Karpas-422 (cell line): ENCODE results near the gene OCA2. TPM values are rescaled to one million over a fixed set of nuclear protein-coding genes. Genes with fewer than 3 reads are reported as not detected.
A peak's percentile ranks its signal among the peaks of the same experiment; 100 is the strongest.

Experiments
- DNase-seq: peaks from one replicate; pipeline ENCODE4 v3.0.0-alpha.2; 2015
- H2AFZ ChIP-seq: fragments of 200-600 bp; sonication (generic); 2 replicates; pipeline ENCODE4 v1.6.1; 2014; ENCODE audit warnings: antibody characterized with exemption, low read length, mixed read lengths
- H3K27ac ChIP-seq: fragments of 200-600 bp; sonication (generic); 2 replicates; pipeline ENCODE4 v1.5.1; 2014; ENCODE audit warnings: mild to moderate bottlenecking, low read length, moderate library complexity
- H3K27me3 ChIP-seq: fragments of 200-600 bp; sonication (generic); 2 replicates; pipeline ENCODE4 v1.6.1; 2014; ENCODE audit warnings: low read length, mixed read lengths
- H3K36me3 ChIP-seq: fragments of 200-600 bp; sonication (generic); 2 replicates; pipeline ENCODE4 v1.6.1; 2014; ENCODE audit warnings: low read length, mixed read lengths; ENCODE audit not compliant: insufficient read depth
- H3K4me1 ChIP-seq: fragments of 200-600 bp; sonication (generic); 2 replicates; pipeline ENCODE4 v1.6.1; 2014; ENCODE audit warnings: mild to moderate bottlenecking, low read length, mixed read lengths
- H3K4me2 ChIP-seq: fragments of 200-600 bp; sonication (generic); 2 replicates; pipeline ENCODE4 v1.6.1; 2014; ENCODE audit warnings: low read length, low read depth, mild to moderate bottlenecking; ENCODE audit not compliant: poor library complexity, severe bottlenecking
- H3K4me3 ChIP-seq: fragments of 200-600 bp; sonication (generic); 2 replicates; pipeline ENCODE4 v1.5.1; 2014; ENCODE audit warnings: mild to moderate bottlenecking, antibody characterized with exemption, low read length, mixed read lengths
- H3K79me2 ChIP-seq: fragments of 200-600 bp; sonication (generic); 2 replicates; pipeline ENCODE4 v1.6.1; 2014; ENCODE audit warnings: mild to moderate bottlenecking, low read length, mixed read lengths
- H3K9ac ChIP-seq: fragments of 200-600 bp; sonication (generic); 2 replicates; pipeline ENCODE4 v1.6.0; 2014; ENCODE audit warnings: low read length
- H3K9me2 ChIP-seq: fragments of 200-600 bp; sonication (generic), shearing (Covaris generic); replicated peaks from 2 replicates; pipeline ENCODE4 v1.6.0; 2014; ENCODE audit warnings: mild to moderate bottlenecking, low read length, moderate library complexity; ENCODE audit not compliant: insufficient read depth
- H3K9me3 ChIP-seq: fragments of 300-700, 200-600 bp; sonication (generic); 2 replicates; pipeline ENCODE4 v1.6.1; 2014; ENCODE audit warnings: low read length, mixed read lengths
- H4K20me1 ChIP-seq: fragments of 200-600 bp; sonication (generic); 2 replicates; pipeline ENCODE4 v1.6.1; 2014; ENCODE audit warnings: mild to moderate bottlenecking, antibody characterized with exemption, low read length, low read depth; ENCODE audit not compliant: insufficient read depth
- total RNA-seq: library from RNA; depleted of rRNA; stranded (reverse); fragments of >200 nt; shearing (Covaris generic); gene quantifications from 2 replicates; pipeline ENCODE4 v1.2.3, GENCODE V29; 2014; ENCODE audit warnings: low replicate concordance

Gene OCA2
- total RNA-seq, 1 experiment from 2014 or later, result not detected

DNA sequence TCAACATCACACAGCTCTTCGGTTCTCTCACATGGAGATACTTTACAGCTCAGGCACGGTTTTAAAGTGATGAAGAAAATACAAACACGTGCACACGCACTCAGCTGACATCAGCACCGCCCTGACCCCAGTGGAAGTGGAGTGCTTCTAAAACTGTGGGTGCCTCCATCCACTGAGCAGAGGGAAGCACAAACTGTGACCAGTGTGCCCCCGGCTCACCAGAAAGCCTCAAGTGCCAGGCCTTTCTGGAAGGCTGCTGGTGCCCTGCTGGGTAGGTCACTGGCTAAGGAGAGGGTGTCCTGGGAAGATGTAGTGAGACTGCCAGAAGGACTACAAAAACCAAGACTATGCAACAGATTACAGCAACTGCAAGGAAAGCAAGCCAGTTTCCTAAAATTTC lies 78.5 kb downstream of the OCA2 start:
- no peak overlapping the region for H3K27ac ChIP-seq
- H4K20me1 ChIP-seq, result no peaks in the 10 kb centered on the region
- H3K9ac ChIP-seq, result no peak overlapping the region
- H2AFZ ChIP-seq, result no peak overlapping the region
- no peaks in the 10 kb centered on the region for H3K79me2 ChIP-seq
- H3K4me2 ChIP-seq, result no peak overlapping the region
- no peaks in the 10 kb centered on the region for H3K9me2 ChIP-seq
- H3K27me3 ChIP-seq, result no peaks in the 10 kb centered on the region
- DNase-seq, result no peak
- no peaks in the 10 kb centered on the region for H3K36me3 ChIP-seq
- H3K4me3 ChIP-seq, result no peak overlapping the region
- H3K4me1 ChIP-seq, result no peaks in the 10 kb centered on the region
- H3K9me3 ChIP-seq, result no peaks in the 10 kb centered on the region

DNA sequence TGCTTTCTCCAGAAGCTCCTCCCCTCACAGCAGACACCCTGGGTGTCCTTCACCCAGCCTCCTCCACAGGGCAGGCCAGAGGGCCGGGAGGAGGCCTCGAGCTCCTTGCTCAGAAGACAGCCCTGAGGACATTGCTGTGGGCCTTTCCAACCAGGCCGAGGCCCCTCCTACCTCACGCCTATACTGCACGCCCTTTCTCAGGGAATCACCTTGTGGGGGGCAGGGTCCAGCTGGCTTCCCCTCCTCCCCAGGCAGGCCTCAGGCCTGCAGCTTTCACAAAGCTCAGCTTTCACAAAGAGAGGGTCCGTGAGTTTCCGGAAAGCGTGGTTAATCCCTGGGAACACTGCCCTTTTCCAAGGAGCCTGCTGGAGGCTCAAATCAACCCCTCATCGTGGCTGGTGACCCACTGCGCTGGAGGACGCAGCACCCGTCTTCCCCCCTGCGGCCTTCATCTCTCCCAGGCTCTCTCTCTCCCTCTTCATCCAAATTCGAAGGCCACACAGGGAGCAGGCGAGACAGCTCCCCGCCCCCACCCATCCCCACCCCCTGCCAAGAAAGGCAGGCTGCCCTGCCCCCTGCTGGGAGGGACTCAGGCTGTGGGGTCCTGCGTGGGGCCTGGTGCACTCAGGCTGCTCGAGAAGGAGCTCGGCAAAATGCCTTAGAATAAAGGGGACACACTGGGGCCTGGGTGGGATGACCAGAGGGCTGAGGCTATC lies 79.4 kb downstream of the OCA2 start:
- H3K9me3 ChIP-seq, result no peaks in the 10 kb centered on the region
- no peak for DNase-seq
- no peak overlapping the region for H3K4me3 ChIP-seq
- no peaks in the 10 kb centered on the region for H3K27me3 ChIP-seq
- H3K79me2 ChIP-seq, result no peaks in the 10 kb centered on the region
- no peaks in the 10 kb centered on the region for H3K9me2 ChIP-seq
- no peak overlapping the region for H3K9ac ChIP-seq
- H3K27ac ChIP-seq, result no peak overlapping the region
- no peak overlapping the region for H3K4me2 ChIP-seq
- H4K20me1 ChIP-seq, result no peaks in the 10 kb centered on the region
- H3K36me3 ChIP-seq, result no peaks in the 10 kb centered on the region
- H3K4me1 ChIP-seq, result no peaks in the 10 kb centered on the region
- no peak overlapping the region for H2AFZ ChIP-seq

DNA sequence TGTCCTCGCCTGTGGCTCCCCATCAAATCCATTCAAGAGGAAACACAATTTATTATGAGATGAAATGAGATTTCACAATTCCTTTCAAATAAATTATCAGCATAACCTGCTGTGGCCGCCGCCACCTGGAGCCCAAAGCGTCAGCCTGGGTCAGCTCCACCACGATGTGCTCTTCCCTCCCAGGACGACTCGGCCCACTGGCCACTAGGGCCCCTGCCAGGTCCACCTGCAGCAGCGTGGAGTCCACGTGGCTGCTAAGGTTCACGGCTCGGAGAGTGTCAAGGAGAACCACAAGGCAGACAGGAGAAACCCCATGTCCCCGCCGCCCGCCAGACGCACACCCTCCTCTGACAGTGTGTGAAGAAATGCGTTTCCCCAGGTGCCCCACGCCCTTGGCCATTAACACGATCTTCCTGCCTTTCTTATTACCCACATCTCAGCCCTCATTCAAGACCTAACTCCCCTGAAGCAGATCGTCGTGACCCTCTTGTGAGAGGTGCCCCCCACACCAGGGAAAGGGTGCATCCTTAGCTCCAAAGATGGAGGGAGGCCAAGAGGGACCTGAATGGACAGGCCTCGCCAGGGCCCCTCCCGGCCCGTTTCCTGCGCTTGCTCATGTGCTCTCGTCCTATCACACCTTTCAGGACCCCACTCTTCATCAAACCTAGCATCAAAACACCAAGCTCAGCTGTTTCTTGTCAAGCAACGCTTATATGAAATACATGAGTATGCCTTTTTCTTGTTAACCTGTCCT lies 80.6 kb downstream of the OCA2 start:
- H3K4me2 ChIP-seq, result no peak overlapping the region
- H3K27me3 ChIP-seq, result no peaks in the 10 kb centered on the region
- H3K4me3 ChIP-seq, result no peak overlapping the region
- no peak overlapping the region for H2AFZ ChIP-seq
- H3K36me3 ChIP-seq, result no peaks in the 10 kb centered on the region
- H3K9ac ChIP-seq, result no peak overlapping the region
- H3K79me2 ChIP-seq, result no peaks in the 10 kb centered on the region
- no peak for DNase-seq
- H3K9me3 ChIP-seq, result no peaks in the 10 kb centered on the region
- H4K20me1 ChIP-seq, result no peaks in the 10 kb centered on the region
- H3K4me1 ChIP-seq, result no peaks in the 10 kb centered on the region
- H3K9me2 ChIP-seq, result no peaks in the 10 kb centered on the region
- no peak overlapping the region for H3K27ac ChIP-seq

DNA sequence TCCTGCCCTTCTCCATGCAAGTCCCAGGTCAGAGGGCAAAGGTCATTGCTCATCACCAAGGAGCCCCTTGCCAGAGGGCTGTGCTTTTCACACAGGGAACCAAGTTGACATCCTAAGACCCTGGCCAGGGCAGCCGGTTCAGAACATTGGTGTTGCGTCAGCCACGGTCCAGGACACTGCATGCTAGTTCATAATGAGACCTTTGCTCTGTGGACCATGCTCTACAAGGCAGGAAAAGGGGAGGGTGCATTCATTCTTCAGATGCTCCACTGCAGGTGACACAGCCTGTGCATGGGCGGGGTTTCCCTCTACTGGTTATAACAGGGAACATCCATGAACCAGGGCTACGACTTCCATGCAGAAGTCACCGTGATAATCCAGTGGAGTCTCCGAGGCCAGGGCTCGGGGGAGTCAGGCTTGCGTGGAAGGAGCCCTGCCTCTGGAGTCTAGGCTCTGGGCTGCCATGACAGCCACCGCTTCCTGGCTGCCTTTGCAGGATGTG lies 81.6 kb downstream of the OCA2 start:
- H3K27ac ChIP-seq, result no peak overlapping the region
- no peak overlapping the region for H2AFZ ChIP-seq
- no peak overlapping the region for H3K4me3 ChIP-seq
- H3K9ac ChIP-seq, result no peak overlapping the region
- H3K79me2 ChIP-seq, result no peaks in the 10 kb centered on the region
- H4K20me1 ChIP-seq, result no peaks in the 10 kb centered on the region
- H3K9me2 ChIP-seq, result no peaks in the 10 kb centered on the region
- no peaks in the 10 kb centered on the region for H3K27me3 ChIP-seq
- peak; percentile 52 for DNase-seq
- no peaks in the 10 kb centered on the region for H3K36me3 ChIP-seq
- no peaks in the 10 kb centered on the region for H3K9me3 ChIP-seq
- no peak overlapping the region for H3K4me2 ChIP-seq
- H3K4me1 ChIP-seq, result no peaks in the 10 kb centered on the region

DNA sequence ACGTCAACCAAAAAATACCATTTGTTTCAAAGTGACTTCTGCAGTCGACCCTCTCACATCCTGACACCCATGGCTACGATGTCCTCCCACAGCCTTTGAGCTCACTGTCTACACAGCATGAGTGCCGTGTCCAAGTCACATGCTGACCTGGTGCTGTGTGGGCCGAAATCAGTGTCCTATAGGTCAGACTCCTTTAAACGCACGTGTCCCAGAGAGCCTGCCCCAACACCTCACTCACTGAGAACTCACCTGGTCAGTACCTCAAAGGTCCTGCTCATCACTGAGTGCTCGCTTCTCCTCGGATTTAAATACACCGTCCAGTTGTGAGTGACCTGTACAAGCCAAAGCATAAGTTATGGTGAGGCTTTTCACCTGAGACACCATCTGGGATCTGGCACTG lies 83.3 kb downstream of the OCA2 start:
- no peaks in the 10 kb centered on the region for H3K27me3 ChIP-seq
- H3K9me2 ChIP-seq, result no peaks in the 10 kb centered on the region
- no peaks in the 10 kb centered on the region for H3K36me3 ChIP-seq
- no peak overlapping the region for H3K4me2 ChIP-seq
- H3K9me3 ChIP-seq, result no peaks in the 10 kb centered on the region
- H3K9ac ChIP-seq, result no peak overlapping the region
- H3K4me1 ChIP-seq, result no peaks in the 10 kb centered on the region
- DNase-seq, result no peak
- no peaks in the 10 kb centered on the region for H3K79me2 ChIP-seq
- no peaks in the 10 kb centered on the region for H4K20me1 ChIP-seq
- no peak overlapping the region for H2AFZ ChIP-seq
- no peak overlapping the region for H3K27ac ChIP-seq
- no peak overlapping the region for H3K4me3 ChIP-seq

DNA sequence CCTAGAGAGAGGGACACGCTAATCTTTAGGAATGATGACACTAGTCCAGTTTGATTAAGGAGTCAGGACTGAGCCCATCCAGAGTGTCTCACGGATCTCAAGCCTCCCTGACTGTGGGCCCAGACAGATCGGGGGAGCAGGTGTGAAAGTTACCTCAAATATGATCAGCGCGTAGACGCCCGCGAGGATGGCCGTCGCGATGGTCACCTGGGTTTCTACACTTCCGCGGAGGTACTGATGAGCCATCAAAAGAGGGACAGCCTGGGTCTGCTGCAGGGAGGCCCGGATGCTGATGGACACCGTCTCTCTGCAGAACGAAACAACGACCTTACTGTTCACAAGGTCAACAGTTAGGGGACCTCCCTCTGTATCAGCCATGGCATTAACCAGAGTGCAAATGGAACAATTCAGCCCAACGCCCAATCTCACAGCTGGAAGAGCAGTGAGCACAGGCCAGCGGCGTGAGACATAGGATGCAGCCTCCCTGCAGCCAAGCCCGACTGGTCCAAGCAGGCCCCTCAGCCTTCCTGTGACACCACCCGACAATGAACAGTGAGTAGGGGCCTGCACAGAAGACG lies 84.4 kb downstream of the OCA2 start:
- H3K27ac ChIP-seq, result no peak overlapping the region
- DNase-seq, result no peak
- no peaks in the 10 kb centered on the region for H3K79me2 ChIP-seq
- no peak overlapping the region for H3K4me3 ChIP-seq
- no peak overlapping the region for H3K9ac ChIP-seq
- H3K9me3 ChIP-seq, result no peaks in the 10 kb centered on the region
- H3K4me1 ChIP-seq, result no peaks in the 10 kb centered on the region
- H3K27me3 ChIP-seq, result no peaks in the 10 kb centered on the region
- H4K20me1 ChIP-seq, result no peaks in the 10 kb centered on the region
- no peak overlapping the region for H2AFZ ChIP-seq
- H3K4me2 ChIP-seq, result no peak overlapping the region
- no peaks in the 10 kb centered on the region for H3K9me2 ChIP-seq
- no peaks in the 10 kb centered on the region for H3K36me3 ChIP-seq

DNA sequence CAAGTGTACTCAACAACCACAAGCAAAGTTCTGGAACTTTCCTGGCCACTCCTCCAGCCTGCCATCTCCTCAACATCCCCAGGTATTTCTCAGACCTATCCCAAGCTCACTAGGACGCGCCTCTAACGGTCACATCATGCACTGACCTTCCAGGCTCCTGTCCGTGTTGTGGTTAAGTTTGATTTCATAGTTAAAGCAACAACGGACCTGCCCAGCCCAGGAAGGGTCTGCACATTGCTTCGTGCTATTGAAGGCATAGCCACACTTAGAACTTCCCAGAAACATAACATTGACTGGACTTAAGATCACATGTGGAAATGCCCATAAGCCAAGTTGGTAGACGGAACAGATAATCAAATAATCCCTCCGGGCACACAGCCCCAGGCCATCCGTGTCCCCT lies 85.1 kb downstream of the OCA2 start:
- Histone ChIP-seq H3K27me3 (no peaks in the 10 kb centered on the region), H2AFZ (no peak overlapping the region), H3K36me3 (no peaks in the 10 kb centered on the region), H3K4me3 (no peak overlapping the region), H3K9ac (no peak overlapping the region), H3K4me2 (no peak overlapping the region), H4K20me1 (no peaks in the 10 kb centered on the region), H3K27ac (no peak overlapping the region), H3K4me1 (no peaks in the 10 kb centered on the region), H3K9me2 (no peaks in the 10 kb centered on the region), H3K79me2 (no peaks in the 10 kb centered on the region), H3K9me3 (no peaks in the 10 kb centered on the region)
- no peak for DNase-seq

DNA sequence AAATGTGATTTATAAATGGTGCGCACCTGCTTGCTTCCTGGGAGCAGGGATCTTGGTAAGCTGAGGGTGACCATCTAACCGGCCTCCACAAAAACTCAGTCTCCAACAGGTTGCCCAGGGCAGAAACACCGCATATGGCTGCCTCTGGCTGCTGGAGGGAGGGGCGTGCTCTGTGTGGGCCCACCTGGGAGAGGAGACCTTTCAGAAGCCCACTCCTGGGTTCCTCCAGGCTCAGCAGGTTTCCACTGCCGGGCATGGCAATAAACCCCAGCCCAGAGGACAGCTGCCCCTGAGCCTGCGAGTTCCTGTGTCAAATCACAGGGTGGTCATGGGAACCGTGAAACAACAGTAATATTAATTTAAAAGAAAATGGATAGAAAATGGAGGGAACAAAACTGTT lies 85.6 kb downstream of the OCA2 start:
- DNase-seq, result no peak
- no peaks in the 10 kb centered on the region for H3K9me2 ChIP-seq
- H3K9me3 ChIP-seq, result no peaks in the 10 kb centered on the region
- H3K9ac ChIP-seq, result no peak overlapping the region
- no peaks in the 10 kb centered on the region for H3K79me2 ChIP-seq
- H3K27ac ChIP-seq, result no peak overlapping the region
- no peaks in the 10 kb centered on the region for H4K20me1 ChIP-seq
- H3K36me3 ChIP-seq, result no peaks in the 10 kb centered on the region
- H3K4me2 ChIP-seq, result no peak overlapping the region
- no peak overlapping the region for H3K4me3 ChIP-seq
- H3K4me1 ChIP-seq, result no peaks in the 10 kb centered on the region
- no peak overlapping the region for H2AFZ ChIP-seq
- no peaks in the 10 kb centered on the region for H3K27me3 ChIP-seq
